ENCODE results near the gene GAS1.

- TF ChIP-seq CTCF (IDR thresholded peaks at IDR 0.05) (no peak), POLR2A (IDR thresholded peaks at IDR 0.05) (no peak)
Measured at GRCh38 chr9:86990290-86990689, 43.0 kb upstream of the GAS1 start.
